Kidney (tissue), 14 donors: Measurements from ENCODE around the gene KRT33A. TPM values are rescaled to one million over a fixed set of nuclear protein-coding genes. Genes with fewer than 3 reads are reported as not detected.

Experiments
- DNase-seq, 5 donors: peaks; one replicate each; pipeline ENCODE4 v3.0.0-alpha.2; 2013 to 2020
- FAIRE-seq: peaks from 2 replicates; lab custom pipeline; 2012; peaks lifted over from hg19 to GRCh38; lab: Jason Lieb, UNC
- H3K27ac ChIP-seq, 2 donors: one replicate each; pipeline ENCODE4 v1.7.0; 2013; ENCODE audit warnings: low read depth in 2 of 2, low read length in 2 of 2, inconsistent platforms in 1 of 2
- H3K27me3 ChIP-seq: one replicate; pipeline ENCODE4 v1.7.1; 2013; ENCODE audit warnings: low read length, inconsistent platforms; ENCODE audit not compliant: control insufficient read depth, insufficient read depth
- H3K36me3 ChIP-seq, 3 donors: one replicate each; pipeline versions ENCODE4 v1.7.0 to v1.7.1; 2013; ENCODE audit warnings: low read length in 3 of 3, control low read depth in 1 of 3, inconsistent platforms in 1 of 3; ENCODE audit not compliant: insufficient read depth in 3 of 3, control insufficient read depth in 2 of 3
- H3K4me1 ChIP-seq, 3 donors: one replicate each; pipeline versions ENCODE4 v1.7.0 to v1.7.1; 2013; ENCODE audit warnings: low read length in 3 of 3, inconsistent platforms in 1 of 3, low read depth in 1 of 3; ENCODE audit not compliant: control insufficient read depth in 2 of 3, insufficient read depth in 2 of 3
- H3K4me3 ChIP-seq, 3 donors: one replicate each; pipeline versions ENCODE4 v1.7.0 to v1.8.1; 2013; ENCODE audit warnings: low read length in 3 of 3, control low read depth in 1 of 3, inconsistent platforms in 1 of 3
- H3K9ac ChIP-seq, 3 donors: one replicate each; pipeline versions ENCODE4 v1.7.0 to v1.7.1; 2013; ENCODE audit warnings: low read length in 3 of 3, control low read depth in 1 of 3, inconsistent platforms in 1 of 3
- H3K9me3 ChIP-seq, 3 donors: one replicate each; pipeline versions ENCODE4 v1.7.0 to v1.7.1; 2013; ENCODE audit warnings: low read length in 3 of 3, control low read depth in 1 of 3, inconsistent platforms in 1 of 3; ENCODE audit not compliant: control insufficient read depth in 2 of 3, insufficient read depth in 1 of 3
- intact Hi-C: fragments of 100-400 bp; cut with DNase I; formaldehyde crosslinking; loops from one replicate; pipeline ENCODE4 v1.11.1; 2022
- polyA plus RNA-seq: library from polyadenylated mRNA; stranded (reverse); fragments of 350-450 nt; fragmentation: Illumina TruSeq; extraction: RNeasy Lipid Tissue Mini Kit (QIAGEN cat#74804); gene quantifications from one replicate; pipeline ENCODE4 v1.2.3, GENCODE V29; 2014; ENCODE audit warnings: low read depth, low replicate concordance; ENCODE audit not compliant: insufficient read depth
- total RNA-seq: library from RNA; stranded (reverse); fragmentation: NEBNext Ultra II Directional; extraction: Animal tissue kit (Norgen Biotek cat#: 25700); gene quantifications from one replicate; pipeline ENCODE4 v1.2.1, GENCODE V29; 2021
- TF ChIP-seq, protein P1 (sequence below): IDR thresholded peaks from 3 replicates; pipeline ENCODE4 v1.5.1; 2012; ENCODE audit warnings: mild to moderate bottlenecking, moderate library complexity, borderline replicate concordance; ENCODE audit not compliant: insufficient read depth; ENCODE audit errors: extremely low read depth
- donor health status: control.
- donor health status: control.
- donor health status: control.
- donor health status: control.
- donor health status: control.
- donor health status: DM: yes; HTN: yes; CAD: no.
- donor health status: Normal renal cell carcinoma (clear cell type).

KRT33A gene
- total and polyA plus RNA-seq, 2 donors from 2014 or later = not detected

DNA sequence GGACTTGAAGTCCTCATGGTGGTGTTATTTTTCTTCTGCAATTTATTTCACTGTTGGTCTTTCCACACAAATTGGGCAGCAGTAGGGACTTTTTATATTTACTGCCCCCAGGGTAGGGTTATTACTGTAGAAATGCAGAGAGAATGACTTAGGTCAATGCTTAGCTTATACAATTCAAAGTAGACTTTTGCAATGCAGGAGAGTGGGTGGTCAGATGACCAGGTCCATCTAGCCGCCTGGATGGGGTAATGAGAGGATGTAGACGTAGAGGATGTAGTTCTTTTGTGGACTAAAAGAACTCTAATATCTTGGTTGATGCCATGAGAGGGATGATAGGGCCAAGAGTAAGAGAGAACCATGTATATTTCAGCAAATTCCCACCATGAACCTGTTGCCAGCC is 32.4 kb downstream of the KRT33A start:
- Histone ChIP-seq H3K4me1 (no peaks in the 10 kb centered on the region), H3K9me3 (peaks cover 0 to 5% (median 0%) of the 10 kb centered on the region in 3 donors), H3K36me3 (no peaks in the 10 kb centered on the region), H3K27ac (no peak overlapping the region), H3K9ac (no peak overlapping the region), H3K27me3 (no peaks in the 10 kb centered on the region), H3K4me3 (no peak overlapping the region)
- no peak for DNase-seq
- intact Hi-C loops = no loop called here
- TF ChIP-seq, protein P1, sequence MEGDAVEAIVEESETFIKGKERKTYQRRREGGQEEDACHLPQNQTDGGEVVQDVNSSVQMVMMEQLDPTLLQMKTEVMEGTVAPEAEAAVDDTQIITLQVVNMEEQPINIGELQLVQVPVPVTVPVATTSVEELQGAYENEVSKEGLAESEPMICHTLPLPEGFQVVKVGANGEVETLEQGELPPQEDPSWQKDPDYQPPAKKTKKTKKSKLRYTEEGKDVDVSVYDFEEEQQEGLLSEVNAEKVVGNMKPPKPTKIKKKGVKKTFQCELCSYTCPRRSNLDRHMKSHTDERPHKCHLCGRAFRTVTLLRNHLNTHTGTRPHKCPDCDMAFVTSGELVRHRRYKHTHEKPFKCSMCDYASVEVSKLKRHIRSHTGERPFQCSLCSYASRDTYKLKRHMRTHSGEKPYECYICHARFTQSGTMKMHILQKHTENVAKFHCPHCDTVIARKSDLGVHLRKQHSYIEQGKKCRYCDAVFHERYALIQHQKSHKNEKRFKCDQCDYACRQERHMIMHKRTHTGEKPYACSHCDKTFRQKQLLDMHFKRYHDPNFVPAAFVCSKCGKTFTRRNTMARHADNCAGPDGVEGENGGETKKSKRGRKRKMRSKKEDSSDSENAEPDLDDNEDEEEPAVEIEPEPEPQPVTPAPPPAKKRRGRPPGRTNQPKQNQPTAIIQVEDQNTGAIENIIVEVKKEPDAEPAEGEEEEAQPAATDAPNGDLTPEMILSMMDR = no peak
- no peak for FAIRE-seq

DNA sequence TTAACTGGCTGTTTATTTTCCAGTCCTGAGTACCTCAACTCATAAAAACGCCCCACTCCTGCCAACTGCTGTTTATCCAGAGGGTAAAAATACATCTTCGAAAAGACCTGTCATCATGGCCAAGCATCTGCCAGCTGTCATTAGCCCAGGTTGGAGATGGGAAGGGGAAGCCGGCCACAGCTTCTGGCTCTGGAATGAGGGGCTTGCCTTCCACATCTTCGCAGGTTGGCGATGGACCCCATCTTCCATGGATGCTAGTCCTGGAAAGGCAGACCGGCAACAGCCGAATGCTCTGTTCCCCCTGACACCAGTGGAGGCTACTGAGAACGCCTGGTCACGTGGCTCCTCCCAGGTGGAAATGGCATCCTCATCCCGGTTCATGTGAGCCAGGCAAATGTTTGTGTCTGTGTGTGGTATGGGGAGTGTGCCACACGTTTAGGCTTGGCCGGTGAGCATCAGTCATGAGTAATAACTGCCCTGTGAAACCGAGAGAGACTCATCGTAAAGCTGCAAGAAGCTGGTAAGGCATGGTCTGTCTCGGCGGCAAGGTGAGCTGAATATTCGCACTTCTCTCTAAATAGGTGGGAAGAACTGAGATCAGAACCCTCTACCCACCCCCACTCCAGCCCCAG is 34.7 kb downstream of the KRT33A start:
- Histone ChIP-seq H3K36me3 (no peaks in the 10 kb centered on the region), H3K27ac (no peak overlapping the region), H3K27me3 (no peaks in the 10 kb centered on the region), H3K9ac (no peak overlapping the region), H3K4me1 (no peaks in the 10 kb centered on the region), H3K9me3 (peaks cover 0 to 5% (median 0%) of the 10 kb centered on the region in 3 donors), H3K4me3 (no peak overlapping the region)
- no peak for FAIRE-seq
- TF ChIP-seq, protein P1 = no peak
- peak in 3 of 5 donors; percentile 23 to 35 (median 31) for DNase-seq
- intact Hi-C loops = no loop called here

DNA sequence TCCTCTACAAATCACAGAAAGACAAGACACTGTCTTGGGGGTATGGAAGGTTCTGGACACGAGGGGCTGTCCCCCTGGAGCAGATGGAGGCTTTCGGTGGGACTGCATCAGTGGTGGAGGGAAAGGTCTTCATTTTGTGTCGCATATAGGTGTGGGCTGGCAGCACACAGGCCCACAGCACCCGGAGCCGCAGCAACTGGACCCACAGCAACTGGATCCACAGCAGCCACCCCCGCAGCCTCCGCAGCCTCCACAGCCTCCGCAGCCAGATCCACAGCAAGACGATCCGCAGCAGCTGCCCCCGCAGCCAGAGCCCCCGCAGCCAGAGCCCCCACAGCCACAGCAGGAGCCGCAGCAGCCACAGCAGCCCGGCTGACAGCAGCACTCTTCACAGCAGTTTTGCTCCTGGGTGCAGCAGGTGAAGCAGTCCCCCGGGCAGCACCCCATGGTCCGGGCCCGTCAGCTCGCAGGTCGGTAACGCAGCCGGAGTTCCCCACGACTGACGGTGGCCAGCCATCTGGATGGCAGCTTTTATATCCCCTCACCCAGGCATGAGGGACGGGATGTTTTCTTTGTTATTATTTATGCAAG is 35.3 kb downstream of the KRT33A start, which contains the start of gene KRTAP17-1:
Gene KRTAP17-1, minus strand, starts transcription at position 507 of the 591 bp plus-strand sequence. Its CDS starts 60 bp downstream, at position 447.
- TF ChIP-seq, protein P1 = no peak
- FAIRE-seq = no peak
- no peaks in the 10 kb centered on the region for H3K36me3 ChIP-seq
- intact Hi-C loops = no loop called here
- no peaks in the 10 kb centered on the region for H3K27me3 ChIP-seq
- no peak within 1 kb of the TSS for H3K4me3 ChIP-seq
- peak in 3 of 5 donors; percentile 38 to 68 (median 44) for DNase-seq
- H3K27ac ChIP-seq = no peak within 1 kb of the TSS
- peaks cover 0 to 5% (median 0%) of the 10 kb centered on the region in 3 donors for H3K9me3 ChIP-seq
- H3K4me1 ChIP-seq = no peaks in the 10 kb centered on the region
- H3K9ac ChIP-seq = no peak within 1 kb of the TSS
